Heart right ventricle (tissue), 16 donors: ENCODE measurements around the gene YBX3. TPM values are rescaled to one million over a fixed set of nuclear protein-coding genes. Genes with fewer than 3 reads are reported as not detected.

ENCODE experiments used
- ATAC-seq, 8 donors: fragments of 200-7000 bp; cut with Tn5 transposase; one replicate each; pipeline ENCODE4 v1.9.1; 2020; ENCODE audit warnings: mild to moderate bottlenecking in 8 of 8, moderate library complexity in 8 of 8, moderate number of reproducible peaks in 1 of 8
- DNase-seq, 2 donors: peaks; one replicate each; pipeline ENCODE4 v3.0.0-alpha.2; 2020
- H3K27ac ChIP-seq, 10 donors: fragments of 200-600 bp; sonication (generic) in 2 of 10; one replicate each; pipeline versions ENCODE4 v1.5.0 to v1.8.0; 2020 to 2022; ENCODE audit warnings: mild to moderate bottlenecking in 3 of 10
- H3K27me3 ChIP-seq, 7 donors: fragments of 200-600 bp; one replicate each; pipeline ENCODE4 v1.8.0; 2021 to 2022; ENCODE audit warnings: mild to moderate bottlenecking in 2 of 7
- H3K36me3 ChIP-seq, 9 donors: fragments of 200-600 bp; sonication (generic) in 1 of 9; one replicate each; pipeline versions ENCODE4 v1.5.0 to v1.8.0; 2020 to 2022; ENCODE audit warnings: mild to moderate bottlenecking in 2 of 9
- H3K4me1 ChIP-seq, 9 donors: fragments of 200-600 bp; sonication (generic) in 1 of 9; one replicate each; pipeline versions ENCODE4 v1.5.0 to v1.8.0; 2020 to 2022; ENCODE audit warnings: mild to moderate bottlenecking in 4 of 9
- H3K4me3 ChIP-seq, 10 donors: fragments of 200-600 bp; sonication (generic) in 2 of 10; one replicate each; pipeline versions ENCODE4 v1.5.0 to v1.8.0; 2020 to 2022; ENCODE audit warnings: mild to moderate bottlenecking in 7 of 10, moderate library complexity in 2 of 10
- H3K9me3 ChIP-seq, 11 donors: fragments of 200-600 bp in 10 of 11; sonication (generic) in 2 of 11; one replicate each; pipeline versions ENCODE4 v1.5.0 to v1.8.0; 2013 to 2022; ENCODE audit warnings: mild to moderate bottlenecking in 2 of 11, control low read depth in 1 of 11, moderate library complexity in 1 of 11
- CTCF ChIP-seq, 9 donors: fragments of 200-600 bp; sonication (generic) in 2 of 9; IDR thresholded peaks; one replicate each; pipeline versions ENCODE4 v1.5.0 to v1.8.0; 2021 to 2022; ENCODE audit warnings: antibody characterized with exemption in 9 of 9, mild to moderate bottlenecking in 5 of 9, moderate library complexity in 1 of 9
- WGBS, 2 donors: extraction: QIAGEN DNeasy Blood & Tissue Kit; methylation state at CpG; one replicate each; pipeline ENCODE4 v1.1.7; 2013; ENCODE audit warnings: inconsistent platforms in 1 of 2; 5-methylcytosine and 5-hydroxymethylcytosine counted together
- intact Hi-C, 10 donors: fragments of 100-400 bp; cut with DNase I; formaldehyde crosslinking; loops; one replicate each; pipeline versions ENCODE4 v1.11.1 to v1.14.2; 2022
- polyA plus RNA-seq, 2 donors: library from polyadenylated mRNA; stranded (reverse); fragments of 200-250 nt; gene quantifications; one replicate each; pipeline ENCODE4 v1.2.3, GENCODE V29; 2013
- total RNA-seq, 10 donors: library from RNA; stranded (reverse); fragmentation: NEBNext Ultra II Directional in 3 of 10; extraction: Animal tissue kit (Norgen Biotek cat#: 25700) in 3 of 10; gene quantifications; one replicate each; pipeline versions ENCODE4 v1.2.1 to v1.2.4, GENCODE V29; 2021 to 2023
- donor health status: Arrhythmogenic right ventricular cardiomyopathy.
- donor health status: ischemic (EF 13 %, LVEDD 7.1; RV severe dilation, severe dysfunction).
- donor health status: healthy with polysubstance abuse.
- donor health status: DM: no; HTN: yes; CAD: no.
- donor health status: DM: no; HTN: no; CAD: no.
- donor health status: ischemic (EF 25% LVEDD 6.9; RV normal size, moderate dysfunction).
- donor health status: ischemic (EF 25% LVEDD 5.7; RV mildly dilated, moderate dysfunction).
- donor health status: healthy.
- donor health status: DM: yes; HTN: yes; CAD: no.
- donor health status: Ischemic cardiomyopathy.
- donor health status: ischemic (EF 35%, LVEDD 5.7; RV mildly dilated, moderate dysfunction).
- donor health status: nonischemic (EF 11% LVEDD 7.7; RV severe dilation, severe dysfunction).
- donor health status: DM: yes; HTN: yes; CAD: no.
- donor health status: PGD.
- donor health status: ischemic (EF 29% LVEDD 5.4; RV normal size, mild dysfunction).
- donor health status: nonischemic (EF 23%, LVEDD 6.1; RV moderate dilation, normal function).

The YBX3 gene
- total and polyA plus RNA-seq, 12 donors: 244 to 1,254 (median 632) TPM

- Histone ChIP-seq H3K36me3 (no peaks in the 10 kb centered on the region), H3K9me3 (no peaks in the 10 kb centered on the region), H3K4me3 (no peak overlapping the region), H3K4me1 (peaks cover 0 to 5% (median 0%) of the 10 kb centered on the region in 9 donors), H3K27me3 (peaks cover 0 to 12% (median 0%) of the 10 kb centered on the region in 7 donors), H3K27ac (no peak overlapping the region)
- intact Hi-C loops: no loop called here
- DNase-seq (no peak), ATAC-seq (no peak)
- 81 to 87% methylated on average over 3 of the region's 3 CpGs for WGBS, 2 donors
- no peak for TF ChIP-seq CTCF (IDR thresholded peaks at IDR 0.05)
Measured at GRCh38 chr12:10663869-10664268, 59.3 kb downstream of the YBX3 start.

GRCh38 chr12:10661338-10661737 is 61.8 kb downstream of the YBX3 start:
- intact Hi-C loops: no loop called here
- no peak for DNase-seq
- Histone ChIP-seq H3K27ac (no peak overlapping the region), H3K4me3 (no peak overlapping the region), H3K36me3 (no peaks in the 10 kb centered on the region), H3K27me3 (peaks cover 0 to 3% (median 0%) of the 10 kb centered on the region in 7 donors), H3K4me1 (no peaks in the 10 kb centered on the region), H3K9me3 (peaks cover 0 to 8% (median 0%) of the 10 kb centered on the region in 11 donors)
- TF ChIP-seq CTCF (IDR thresholded peaks at IDR 0.05): no peak
- WGBS, 2 donors: 75 to 78% methylated on average over 3 of the region's 3 CpGs
- no peak for ATAC-seq

GRCh38 chr12:10654003-10654402 is 69.1 kb downstream of the YBX3 start:
- Histone ChIP-seq H3K27ac (no peak overlapping the region), H3K4me3 (no peak overlapping the region), H3K4me1 (no peaks in the 10 kb centered on the region), H3K27me3 (no peaks in the 10 kb centered on the region), H3K9me3 (peaks cover 0 to 8% (median 0%) of the 10 kb centered on the region in 11 donors), H3K36me3 (no peaks in the 10 kb centered on the region)
- ATAC-seq: no peak
- intact Hi-C loops: no loop called here
- DNase-seq: no peak
- no peak for TF ChIP-seq CTCF (IDR thresholded peaks at IDR 0.05)

- ATAC-seq: no peak
- no peaks in the 10 kb centered on the region for H3K36me3 ChIP-seq
- TF ChIP-seq CTCF (IDR thresholded peaks at IDR 0.05): no peak
- no peaks in the 10 kb centered on the region for H3K4me1 ChIP-seq
- intact Hi-C loops: no loop called here
- WGBS, 2 donors: 56 to 57% methylated on average over 3 of the region's 3 CpGs
- H3K27ac ChIP-seq: no peak overlapping the region
- H3K4me3 ChIP-seq: no peak overlapping the region
- peaks cover 0 to 13% (median 0%) of the 10 kb centered on the region in 11 donors for H3K9me3 ChIP-seq
- no peak for DNase-seq
- no peaks in the 10 kb centered on the region for H3K27me3 ChIP-seq
Measured at GRCh38 chr12:10652192-10652591, 70.9 kb downstream of the YBX3 start.

Other genes with a start within 250 kb of the YBX3 start
- 1 to 10 TPM in 3 of 10 donors, under 1 TPM in 4, not detected in 3; 0.15 to 1.8 (median 0.32) TPM for gene EIF2S3B, start 217.4 kb downstream of the YBX3 start, total RNA-seq
- gene EIF2S3B, start 217.4 kb downstream of the YBX3 start, polyA plus RNA-seq: under 1 TPM in 1 of 2 donors, not detected in 1; 0.16 TPM
- gene MAGOHB, start 109.7 kb downstream of the YBX3 start, total RNA-seq: 10 to 100 TPM; 10.9 to 17.1 (median 13.4) TPM
- gene MAGOHB, start 109.7 kb downstream of the YBX3 start, polyA plus RNA-seq: 10 to 100 TPM; 14.6 to 15.1 TPM
- 1 to 10 TPM in 1 of 10 donors, under 1 TPM in 2, not detected in 7; 0.15 to 1.2 (median 0.15) TPM for gene STYK1, start 49.3 kb downstream of the YBX3 start, total RNA-seq
- under 1 TPM in 1 of 2 donors, not detected in 1; 0.01 TPM for gene STYK1, start 49.3 kb downstream of the YBX3 start, polyA plus RNA-seq
- not detected for gene TAS2R7, start 79.3 kb upstream of the YBX3 start, total RNA-seq
- gene TAS2R7, start 79.3 kb upstream of the YBX3 start, polyA plus RNA-seq: not detected
- not detected for gene TAS2R8, start 84.0 kb upstream of the YBX3 start, total RNA-seq
- not detected for gene TAS2R8, start 84.0 kb upstream of the YBX3 start, polyA plus RNA-seq
- gene TAS2R9, start 86.8 kb upstream of the YBX3 start, total RNA-seq: not detected
- gene TAS2R9, start 86.8 kb upstream of the YBX3 start, polyA plus RNA-seq: not detected
- gene TAS2R10, start 103.0 kb upstream of the YBX3 start, total RNA-seq: under 1 TPM in 6 of 10 donors, not detected in 4; 0.23 to 0.47 (median 0.29) TPM
- gene TAS2R10, start 103.0 kb upstream of the YBX3 start, polyA plus RNA-seq: under 1 TPM; 0.04 to 0.37 TPM
- 1 to 10 TPM; 1.4 to 4.2 (median 1.9) TPM for gene PRR4, start 126.2 kb upstream of the YBX3 start, total RNA-seq
- gene PRR4, start 126.2 kb upstream of the YBX3 start, polyA plus RNA-seq: 10 to 100 TPM in 1 of 2 donors, 1 to 10 TPM in 1; 2.6 to 11.8 TPM
- 10 to 100 TPM in 1 of 10 donors, 1 to 10 TPM in 9; 6.3 to 11.7 (median 7.0) TPM for gene PRH1, start 160.9 kb upstream of the YBX3 start, total RNA-seq
- gene PRH1, start 160.9 kb upstream of the YBX3 start, polyA plus RNA-seq: 1 to 10 TPM; 2.4 TPM
- gene TAS2R13, start 186.2 kb upstream of the YBX3 start, total RNA-seq: 1 to 10 TPM in 1 of 10 donors, under 1 TPM in 9; 0.28 to 1.1 (median 0.46) TPM
- under 1 TPM; 0.04 to 0.15 TPM for gene TAS2R13, start 186.2 kb upstream of the YBX3 start, polyA plus RNA-seq
- gene PRH2, start 205.9 kb upstream of the YBX3 start, total RNA-seq: not detected
- gene PRH2, start 205.9 kb upstream of the YBX3 start, polyA plus RNA-seq: not detected
- gene TAS2R14, start 215.9 kb upstream of the YBX3 start, total RNA-seq: 1 to 10 TPM in 4 of 10 donors, under 1 TPM in 6; 0.64 to 1.6 (median 0.91) TPM
- 1 to 10 TPM in 1 of 2 donors, under 1 TPM in 1; 0.30 to 1.7 TPM for gene TAS2R14, start 215.9 kb upstream of the YBX3 start, polyA plus RNA-seq